ENCODE measurements around the gene DCXR. TPM values are rescaled to one million over a fixed set of nuclear protein-coding genes. Genes with fewer than 3 reads are reported as not detected.
A peak's percentile ranks its signal among the peaks of the same experiment; 100 is the strongest.

DCXR gene
- total RNA-seq, 1 experiment from 2014 or later = 140 TPM

GRCh38 chr17:82085031-82085861 is 47.7 kb upstream of the DCXR start:
- POLR2A ChIA-PET (ENCODE audit: low non-redundant PET) = no interaction called here
- CTCF ChIA-PET = no interaction called here
- no peak overlapping the region for H3K27ac ChIP-seq (ENCODE audit: low read depth, low read length, poor library complexity, severe bottlenecking)
- BruUV-seq (replicated peaks) = no TSS peak
- TF ChIP-seq, protein P1, sequence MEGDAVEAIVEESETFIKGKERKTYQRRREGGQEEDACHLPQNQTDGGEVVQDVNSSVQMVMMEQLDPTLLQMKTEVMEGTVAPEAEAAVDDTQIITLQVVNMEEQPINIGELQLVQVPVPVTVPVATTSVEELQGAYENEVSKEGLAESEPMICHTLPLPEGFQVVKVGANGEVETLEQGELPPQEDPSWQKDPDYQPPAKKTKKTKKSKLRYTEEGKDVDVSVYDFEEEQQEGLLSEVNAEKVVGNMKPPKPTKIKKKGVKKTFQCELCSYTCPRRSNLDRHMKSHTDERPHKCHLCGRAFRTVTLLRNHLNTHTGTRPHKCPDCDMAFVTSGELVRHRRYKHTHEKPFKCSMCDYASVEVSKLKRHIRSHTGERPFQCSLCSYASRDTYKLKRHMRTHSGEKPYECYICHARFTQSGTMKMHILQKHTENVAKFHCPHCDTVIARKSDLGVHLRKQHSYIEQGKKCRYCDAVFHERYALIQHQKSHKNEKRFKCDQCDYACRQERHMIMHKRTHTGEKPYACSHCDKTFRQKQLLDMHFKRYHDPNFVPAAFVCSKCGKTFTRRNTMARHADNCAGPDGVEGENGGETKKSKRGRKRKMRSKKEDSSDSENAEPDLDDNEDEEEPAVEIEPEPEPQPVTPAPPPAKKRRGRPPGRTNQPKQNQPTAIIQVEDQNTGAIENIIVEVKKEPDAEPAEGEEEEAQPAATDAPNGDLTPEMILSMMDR (conservative IDR thresholded peaks at IDR 0.05; ENCODE audit: low read depth, low read length) = no peak
- TF ChIP-seq EZH2 (IDR thresholded peaks at IDR 0.05; ENCODE audit: borderline replicate concordance, low read depth, low read length, poor library complexity, severe bottlenecking) = no peak
- H3K27me3 ChIP-seq (replicated peaks; ENCODE audit: insufficient read depth, low read depth, low read length, poor library complexity) = no peaks in the 10 kb centered on the region
- H3K36me3 ChIP-seq (ENCODE audit: insufficient read depth, low read length, poor library complexity, severe bottlenecking) = peaks cover 99% of the 10 kb centered on the region
- no peaks in the 10 kb centered on the region for H3K4me1 ChIP-seq (ENCODE audit: insufficient read depth, low read length, poor library complexity, severe bottlenecking)
- DNase-seq (ENCODE audit: low spot score) = no peak
- no peak overlapping the region for H3K4me3 ChIP-seq (ENCODE audit: low read depth, low read length, poor library complexity, severe bottlenecking)
- H3K9me3 ChIP-seq (ENCODE audit: low read depth, low read length, poor library complexity, severe bottlenecking) = no peaks in the 10 kb centered on the region
- intact Hi-C loops (cut with micrococcal nuclease; ENCODE audit: unreplicated experiment) = no loop called here

DNA sequence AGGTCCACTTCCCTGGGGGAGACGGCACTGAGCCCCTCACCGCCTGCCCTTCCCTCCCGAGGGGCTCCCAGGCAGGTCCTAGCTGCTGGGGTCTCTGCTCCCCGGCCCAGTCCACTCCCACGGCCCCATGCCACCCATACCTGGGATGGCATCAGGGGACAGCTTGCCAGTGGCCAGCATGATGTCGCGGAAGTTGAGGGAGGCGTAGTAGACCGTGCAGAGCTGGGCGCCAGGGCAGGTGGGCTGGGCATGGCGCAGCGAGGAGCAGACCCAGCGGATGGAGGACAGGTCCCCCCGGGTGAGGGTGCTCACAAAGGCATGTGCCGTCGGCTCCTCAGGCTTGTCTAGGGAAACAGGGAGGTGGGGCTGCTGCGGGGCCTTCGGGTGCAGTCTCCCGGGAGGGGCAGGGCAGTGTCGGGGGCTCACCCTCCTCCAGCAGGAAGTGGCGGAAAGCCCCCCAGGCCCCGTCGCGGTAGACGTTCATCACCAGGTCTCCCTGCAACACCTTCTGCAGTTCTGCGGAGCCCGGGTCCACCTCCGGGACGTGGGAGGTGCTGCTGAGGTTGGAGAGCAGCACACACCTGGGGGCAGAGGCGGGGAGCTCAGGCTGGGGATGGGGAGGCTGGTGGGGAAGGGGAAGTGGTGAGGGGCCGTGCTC is 47.0 kb upstream of the DCXR start:
- ChIA-PET CTCF (no interaction called here), POLR2A (ENCODE audit: low non-redundant PET) (no interaction called here)
- Histone ChIP-seq H3K36me3 (ENCODE audit: insufficient read depth, low read length, poor library complexity, severe bottlenecking) (peaks cover 99% of the 10 kb centered on the region), H3K27me3 (replicated peaks; ENCODE audit: insufficient read depth, low read depth, low read length, poor library complexity) (no peaks in the 10 kb centered on the region), H3K27ac (ENCODE audit: low read depth, low read length, poor library complexity, severe bottlenecking) (no peak overlapping the region), H3K4me1 (ENCODE audit: insufficient read depth, low read length, poor library complexity, severe bottlenecking) (no peaks in the 10 kb centered on the region), H3K9me3 (ENCODE audit: low read depth, low read length, poor library complexity, severe bottlenecking) (no peaks in the 10 kb centered on the region), H3K4me3 (ENCODE audit: low read depth, low read length, poor library complexity, severe bottlenecking) (no peak overlapping the region)
- intact Hi-C loops (cut with micrococcal nuclease; ENCODE audit: unreplicated experiment) = no loop called here
- no peak for DNase-seq (ENCODE audit: low spot score)
- TSS peak; percentile 2 for BruUV-seq (replicated peaks)
- TF ChIP-seq, protein P1 (conservative IDR thresholded peaks at IDR 0.05; ENCODE audit: low read depth, low read length) = no peak
- TF ChIP-seq EZH2 (IDR thresholded peaks at IDR 0.05; ENCODE audit: borderline replicate concordance, low read depth, low read length, poor library complexity, severe bottlenecking) = no peak

GRCh38 chr17:82083533-82084359 is 46.2 kb upstream of the DCXR start:
- intact Hi-C loops (cut with micrococcal nuclease; ENCODE audit: unreplicated experiment) = no loop called here
- Histone ChIP-seq H3K27me3 (replicated peaks; ENCODE audit: insufficient read depth, low read depth, low read length, poor library complexity) (no peaks in the 10 kb centered on the region), H3K27ac (ENCODE audit: low read depth, low read length, poor library complexity, severe bottlenecking) (no peak overlapping the region), H3K9me3 (ENCODE audit: low read depth, low read length, poor library complexity, severe bottlenecking) (no peaks in the 10 kb centered on the region), H3K4me3 (ENCODE audit: low read depth, low read length, poor library complexity, severe bottlenecking) (no peak overlapping the region), H3K4me1 (ENCODE audit: insufficient read depth, low read length, poor library complexity, severe bottlenecking) (no peaks in the 10 kb centered on the region), H3K36me3 (ENCODE audit: insufficient read depth, low read length, poor library complexity, severe bottlenecking) (peaks cover 97% of the 10 kb centered on the region)
- TF ChIP-seq EZH2 (IDR thresholded peaks at IDR 0.05; ENCODE audit: borderline replicate concordance, low read depth, low read length, poor library complexity, severe bottlenecking) = no peak
- TF ChIP-seq, protein P1 (conservative IDR thresholded peaks at IDR 0.05; ENCODE audit: low read depth, low read length) = no peak
- no TSS peak for BruUV-seq (replicated peaks)
- POLR2A ChIA-PET (ENCODE audit: low non-redundant PET) = no interaction called here
- CTCF ChIA-PET = no interaction called here
- DNase-seq (ENCODE audit: low spot score) = no peak

Data from A673 (cell line).